KMS-11 (cell line): ENCODE data around the gene ANKRD50.

Experiments
- H2AFZ ChIP-seq: fragments of 200-600 bp; sonication (generic); 2 replicates; pipeline ENCODE4 v1.6.1; 2016; ENCODE audit warnings: antibody characterized with exemption, mixed run types, low read depth
- H3K27ac ChIP-seq: fragments of 200-600 bp; sonication (generic); 2 replicates; pipeline ENCODE4 v1.6.1; 2016; ENCODE audit warnings: mild to moderate bottlenecking, mixed run types
- H3K27me3 ChIP-seq: fragments of 200-600 bp; sonication (generic); 2 replicates; pipeline ENCODE4 v1.6.1; 2017; ENCODE audit warnings: mild to moderate bottlenecking, low read depth, mixed run types, moderate library complexity; ENCODE audit not compliant: insufficient read depth
- H3K36me3 ChIP-seq: fragments of 200-600 bp; sonication (generic); 2 replicates; pipeline ENCODE4 v1.6.1; 2017; ENCODE audit warnings: mild to moderate bottlenecking, mixed run types; ENCODE audit not compliant: insufficient read depth
- H3K4me1 ChIP-seq: fragments of 200-600 bp; sonication (generic); 2 replicates; pipeline ENCODE4 v1.6.1; 2016; ENCODE audit warnings: mild to moderate bottlenecking, low read depth, mixed run types; ENCODE audit not compliant: poor library complexity, severe bottlenecking
- H3K4me2 ChIP-seq: fragments of 200-600 bp; sonication (generic); 2 replicates; pipeline ENCODE4 v1.7.0; 2016; ENCODE audit warnings: mild to moderate bottlenecking, mixed run types
- H3K4me3 ChIP-seq: fragments of 200-600 bp; sonication (generic); IDR thresholded peaks from 2 replicates; pipeline ENCODE4 v1.6.1; 2017; ENCODE audit warnings: low read depth, low read length, mixed read lengths; ENCODE audit not compliant: insufficient read depth
- H3K79me2 ChIP-seq: fragments of 200-600 bp; sonication (generic); 2 replicates; pipeline ENCODE4 v1.6.1; 2016; ENCODE audit warnings: low read depth, mixed run types; ENCODE audit not compliant: insufficient read depth
- H3K9ac ChIP-seq: fragments of 200-600 bp; sonication (generic); 2 replicates; pipeline ENCODE4 v1.6.1; 2016; ENCODE audit warnings: mild to moderate bottlenecking, mixed run types
- H4K20me1 ChIP-seq: fragments of 200-600 bp; sonication (generic); 2 replicates; pipeline ENCODE4 v1.6.1; 2016; ENCODE audit warnings: mild to moderate bottlenecking, mixed run types; ENCODE audit not compliant: insufficient read depth
- TF ChIP-seq, protein P1 (sequence below): fragments of 200-600 bp; sonication (generic); conservative IDR thresholded peaks from 2 replicates; pipeline ENCODE4 v1.6.1; 2017; ENCODE audit warnings: low read depth, mild to moderate bottlenecking, antibody characterized with exemption, low read length, moderate library complexity, mixed read lengths

ANKRD50 gene

DNA sequence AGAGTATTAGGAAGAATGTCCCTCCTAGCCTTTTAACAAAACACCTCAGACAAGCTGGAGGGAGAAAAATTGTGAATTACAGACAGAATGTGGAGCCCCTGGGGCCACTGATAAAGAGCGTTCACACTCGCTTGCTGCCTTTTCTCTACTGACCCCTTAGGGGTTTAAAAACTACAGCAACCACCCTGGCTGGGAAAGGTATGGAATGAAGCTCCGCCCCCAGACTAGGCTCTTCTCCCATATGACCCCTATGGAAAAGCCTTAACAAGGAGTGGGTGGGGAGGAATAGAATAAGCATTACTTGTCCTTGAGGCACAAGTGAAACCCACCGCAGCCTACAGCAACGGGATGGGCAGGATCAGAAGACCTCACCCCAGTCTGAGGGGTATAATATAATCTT is 26.3 kb downstream of the ANKRD50 start:
- no peak overlapping the region for H3K4me2 ChIP-seq
- H3K4me1 ChIP-seq = peaks cover 9% of the 10 kb centered on the region
- H3K36me3 ChIP-seq = no peaks in the 10 kb centered on the region

DNA sequence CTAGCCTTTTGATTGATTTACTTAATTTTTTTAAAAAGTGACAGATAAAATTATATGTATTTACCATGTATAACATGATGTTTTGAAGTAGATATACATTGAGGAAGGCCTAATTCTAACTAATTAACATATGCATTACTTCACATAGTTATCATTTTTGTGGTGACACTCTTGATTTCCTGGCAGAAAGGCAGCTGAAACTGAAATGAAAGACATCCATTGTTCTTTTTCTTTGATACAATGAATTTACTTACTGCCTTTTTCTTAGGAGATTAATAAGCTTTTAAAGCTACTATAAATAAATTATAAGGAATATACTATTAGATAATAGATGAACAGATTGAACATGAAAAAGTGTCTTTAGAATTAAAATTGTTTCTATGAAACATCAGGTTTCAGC is 26.7 kb downstream of the ANKRD50 start:
- H3K79me2 ChIP-seq = 0 out of 2 replicates have a peak, but pooled peaks cover 4% of the 10 kb centered on the region
- H3K4me1 ChIP-seq = peaks cover 9% of the 10 kb centered on the region
- no peaks in the 10 kb centered on the region for H3K36me3 ChIP-seq
- no peak overlapping the region for H3K4me2 ChIP-seq
- H3K27ac ChIP-seq = no peak overlapping the region
- TF ChIP-seq, protein P1, sequence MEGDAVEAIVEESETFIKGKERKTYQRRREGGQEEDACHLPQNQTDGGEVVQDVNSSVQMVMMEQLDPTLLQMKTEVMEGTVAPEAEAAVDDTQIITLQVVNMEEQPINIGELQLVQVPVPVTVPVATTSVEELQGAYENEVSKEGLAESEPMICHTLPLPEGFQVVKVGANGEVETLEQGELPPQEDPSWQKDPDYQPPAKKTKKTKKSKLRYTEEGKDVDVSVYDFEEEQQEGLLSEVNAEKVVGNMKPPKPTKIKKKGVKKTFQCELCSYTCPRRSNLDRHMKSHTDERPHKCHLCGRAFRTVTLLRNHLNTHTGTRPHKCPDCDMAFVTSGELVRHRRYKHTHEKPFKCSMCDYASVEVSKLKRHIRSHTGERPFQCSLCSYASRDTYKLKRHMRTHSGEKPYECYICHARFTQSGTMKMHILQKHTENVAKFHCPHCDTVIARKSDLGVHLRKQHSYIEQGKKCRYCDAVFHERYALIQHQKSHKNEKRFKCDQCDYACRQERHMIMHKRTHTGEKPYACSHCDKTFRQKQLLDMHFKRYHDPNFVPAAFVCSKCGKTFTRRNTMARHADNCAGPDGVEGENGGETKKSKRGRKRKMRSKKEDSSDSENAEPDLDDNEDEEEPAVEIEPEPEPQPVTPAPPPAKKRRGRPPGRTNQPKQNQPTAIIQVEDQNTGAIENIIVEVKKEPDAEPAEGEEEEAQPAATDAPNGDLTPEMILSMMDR = no peak
- no peak overlapping the region for H3K4me3 ChIP-seq
- H4K20me1 ChIP-seq = no peaks in the 10 kb centered on the region
- no peak overlapping the region for H2AFZ ChIP-seq
- H3K9ac ChIP-seq = no peak overlapping the region
- H3K27me3 ChIP-seq = no peaks in the 10 kb centered on the region

More for the DNA sequence above, 26.3 kb downstream of the ANKRD50 start:
- no peak overlapping the region for H3K9ac ChIP-seq
- no peak overlapping the region for H3K27ac ChIP-seq
- TF ChIP-seq, protein P1 = no peak
- H4K20me1 ChIP-seq = no peaks in the 10 kb centered on the region
- H2AFZ ChIP-seq = no peak overlapping the region
- H3K79me2 ChIP-seq = 0 out of 2 replicates have a peak, but pooled peaks cover 4% of the 10 kb centered on the region
- H3K27me3 ChIP-seq = no peaks in the 10 kb centered on the region
- no peak overlapping the region for H3K4me3 ChIP-seq

DNA sequence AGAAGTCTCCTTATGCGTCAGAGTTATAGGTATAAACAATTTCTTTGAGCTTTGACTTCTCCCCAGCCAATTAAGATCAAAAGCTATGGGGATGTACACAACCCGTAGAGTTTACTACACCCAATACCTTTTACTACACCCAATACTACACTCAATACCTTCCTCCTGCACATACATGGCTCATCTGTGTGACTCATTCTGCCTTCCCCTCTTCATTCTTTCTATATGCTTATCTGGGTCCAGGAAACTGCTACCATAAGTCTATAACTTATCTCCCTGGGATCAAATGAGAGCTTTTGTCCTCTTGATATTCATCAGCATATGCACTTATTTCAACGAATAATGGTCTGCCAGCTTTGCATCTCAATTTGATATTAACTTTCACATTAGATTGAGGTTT is 28.2 kb downstream of the ANKRD50 start:
- Histone ChIP-seq H3K4me3 (no peak overlapping the region), H3K79me2 (0 out of 2 replicates have a peak, but pooled peaks cover 4% of the 10 kb centered on the region), H3K4me1 (peaks cover 9% of the 10 kb centered on the region), H3K27ac (no peak overlapping the region), H3K27me3 (no peaks in the 10 kb centered on the region), H3K9ac (no peak overlapping the region), H3K4me2 (no peak overlapping the region), H2AFZ (no peak overlapping the region), H4K20me1 (no peaks in the 10 kb centered on the region), H3K36me3 (no peaks in the 10 kb centered on the region)
- TF ChIP-seq, protein P1 = no peak

DNA sequence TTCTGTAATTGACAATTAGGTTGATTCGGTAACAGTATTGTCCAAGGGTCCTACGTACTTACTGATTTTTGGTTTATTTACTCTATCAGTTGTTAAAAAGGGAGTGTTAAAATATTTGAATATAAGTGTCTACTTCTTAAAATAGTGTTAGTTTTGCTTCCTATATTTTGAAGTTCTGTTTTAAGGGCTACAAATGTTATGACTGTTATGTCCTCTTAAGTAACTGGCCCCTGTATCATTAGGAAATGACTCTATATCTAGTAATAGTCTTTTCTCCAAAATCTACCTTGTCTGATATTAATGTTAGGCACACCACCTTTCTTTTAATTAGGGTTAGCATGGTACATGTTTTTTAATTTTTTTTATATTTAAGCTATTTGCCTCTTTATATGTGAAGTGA is 30.1 kb downstream of the ANKRD50 start:
- Histone ChIP-seq H3K79me2 (no peaks in the 10 kb centered on the region), H3K9ac (no peak overlapping the region), H3K27me3 (no peaks in the 10 kb centered on the region), H3K4me3 (no peak overlapping the region), H2AFZ (no peak overlapping the region), H3K4me2 (no peak overlapping the region), H3K36me3 (no peaks in the 10 kb centered on the region), H4K20me1 (no peaks in the 10 kb centered on the region), H3K27ac (no peak overlapping the region), H3K4me1 (peaks cover 9% of the 10 kb centered on the region)
- TF ChIP-seq, protein P1 = no peak
